Vagina (tissue), 2 donors: ENCODE measurements around the gene SRL. TPM values are rescaled to one million over a fixed set of nuclear protein-coding genes. Genes with fewer than 3 reads are reported as not detected.

Source experiments
- DNase-seq, 2 donors: peaks; one replicate each; pipeline ENCODE4 v3.0.0-alpha.2; 2017; ENCODE audit errors: extremely low spot score in 2 of 2
- H3K27ac ChIP-seq: fragments of 200-600 bp; sonication (generic); one replicate; pipeline ENCODE4 v1.5.1; 2019
- H3K27me3 ChIP-seq: fragments of 200-600 bp; sonication (generic); one replicate; pipeline ENCODE4 v1.5.1; 2019
- H3K36me3 ChIP-seq, 2 donors: fragments of 200-600 bp; sonication (generic); one replicate each; pipeline ENCODE4 v1.5.1; 2017 to 2019
- H3K4me1 ChIP-seq: fragments of 200-600 bp; sonication (generic); one replicate; pipeline ENCODE4 v1.5.1; 2019
- H3K4me3 ChIP-seq, 2 donors: fragments of 200-600 bp; sonication (generic); 1 replicate in 1 of 2; 2 replicates in 1 of 2; pipeline ENCODE4 v1.5.1; 2016 to 2019
- H3K9me3 ChIP-seq: fragments of 200-600 bp; sonication (generic); one replicate; pipeline ENCODE4 v1.5.1; 2019
- POLR2A ChIP-seq, 2 donors: fragments of 450-650 bp; IDR thresholded peaks; one replicate each; pipeline ENCODE4 v1.6.1; 2017; ENCODE audit warnings: antibody characterized with exemption in 2 of 2, mild to moderate bottlenecking in 2 of 2, moderate library complexity in 2 of 2
- POLR2AphosphoS5 ChIP-seq, 2 donors: sonication (generic); formaldehyde crosslinking; IDR thresholded peaks; one replicate each; pipeline ENCODE4 v1.9.0; 2017; ENCODE audit warnings: antibody characterized with exemption in 2 of 2, mild to moderate bottlenecking in 2 of 2, low read depth in 1 of 2; ENCODE audit not compliant: insufficient read depth in 1 of 2
- intact Hi-C: fragments of 100-400 bp; cut with DNase I; formaldehyde crosslinking; loops from one replicate; pipeline ENCODE4 v1.15.1; 2023
- total RNA-seq: library from RNA; depleted of rRNA; stranded (reverse); fragments of >200 nt; gene quantifications from one replicate; pipeline ENCODE4 v1.2.3, GENCODE V29; 2016
- TF ChIP-seq, protein P1 (sequence below), 3 experiments: fragments of 450-650 bp in 2 of 3; fragments of 200-600 bp in 1 of 3; sonication (generic) in 1 of 3; IDR thresholded peaks; one replicate each; pipeline ENCODE4 v1.5.1; 2017 to 2019; ENCODE audit warnings: antibody characterized with exemption in 3 of 3, mild to moderate bottlenecking in 2 of 3, moderate library complexity in 2 of 3

SRL gene
- total RNA-seq, 1 donor from 2014 or later, result 1.5 TPM

DNA sequence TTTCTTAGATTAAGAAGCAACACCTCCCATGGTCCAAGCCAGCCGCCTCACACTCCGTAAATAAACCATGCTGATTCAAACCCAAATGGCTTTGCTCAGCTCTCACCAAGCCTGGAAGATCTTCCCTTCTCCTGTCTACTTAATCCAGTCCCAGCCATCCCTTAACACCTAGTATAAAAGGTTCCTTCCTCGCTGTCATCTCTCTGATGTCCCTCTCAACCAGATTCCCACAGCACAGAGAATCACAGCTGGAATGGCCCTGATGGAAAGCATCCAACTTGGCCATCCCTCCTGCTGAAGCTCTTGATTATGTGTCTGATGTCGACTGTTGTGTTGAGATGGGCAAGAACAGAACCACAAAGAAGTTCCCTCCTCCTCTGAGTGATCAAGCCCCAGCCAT, 75.1 kb downstream of the SRL start:
- intact Hi-C loops, result no loop called here
- Histone ChIP-seq H3K4me1 (peaks cover 9% of the 10 kb centered on the region), H3K27ac (no peak overlapping the region), H3K36me3 (no peaks in the 10 kb centered on the region), H3K27me3 (no peaks in the 10 kb centered on the region), H3K4me3 (no peak overlapping the region), H3K9me3 (no peaks in the 10 kb centered on the region)
- DNase-seq, result no peak
- TF ChIP-seq POLR2AphosphoS5 (IDR thresholded peaks at IDR 0.05; ENCODE audit: insufficient read depth in 1 of 2, low read depth in 1 of 2) (no peak), POLR2A (IDR thresholded peaks at IDR 0.05) (no peak)
- TF ChIP-seq, protein P1, sequence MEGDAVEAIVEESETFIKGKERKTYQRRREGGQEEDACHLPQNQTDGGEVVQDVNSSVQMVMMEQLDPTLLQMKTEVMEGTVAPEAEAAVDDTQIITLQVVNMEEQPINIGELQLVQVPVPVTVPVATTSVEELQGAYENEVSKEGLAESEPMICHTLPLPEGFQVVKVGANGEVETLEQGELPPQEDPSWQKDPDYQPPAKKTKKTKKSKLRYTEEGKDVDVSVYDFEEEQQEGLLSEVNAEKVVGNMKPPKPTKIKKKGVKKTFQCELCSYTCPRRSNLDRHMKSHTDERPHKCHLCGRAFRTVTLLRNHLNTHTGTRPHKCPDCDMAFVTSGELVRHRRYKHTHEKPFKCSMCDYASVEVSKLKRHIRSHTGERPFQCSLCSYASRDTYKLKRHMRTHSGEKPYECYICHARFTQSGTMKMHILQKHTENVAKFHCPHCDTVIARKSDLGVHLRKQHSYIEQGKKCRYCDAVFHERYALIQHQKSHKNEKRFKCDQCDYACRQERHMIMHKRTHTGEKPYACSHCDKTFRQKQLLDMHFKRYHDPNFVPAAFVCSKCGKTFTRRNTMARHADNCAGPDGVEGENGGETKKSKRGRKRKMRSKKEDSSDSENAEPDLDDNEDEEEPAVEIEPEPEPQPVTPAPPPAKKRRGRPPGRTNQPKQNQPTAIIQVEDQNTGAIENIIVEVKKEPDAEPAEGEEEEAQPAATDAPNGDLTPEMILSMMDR (IDR thresholded peaks at IDR 0.05), result no peak

- no peaks in the 10 kb centered on the region for H3K36me3 ChIP-seq
- H3K4me3 ChIP-seq, result no peak overlapping the region
- intact Hi-C loops, result no loop called here
- no peaks in the 10 kb centered on the region for H3K4me1 ChIP-seq
- no peaks in the 10 kb centered on the region for H3K27me3 ChIP-seq
- no peak for DNase-seq
- no peak overlapping the region for H3K27ac ChIP-seq
- TF ChIP-seq POLR2AphosphoS5 (IDR thresholded peaks at IDR 0.05; ENCODE audit: insufficient read depth in 1 of 2, low read depth in 1 of 2) (no peak), POLR2A (IDR thresholded peaks at IDR 0.05) (no peak)
- TF ChIP-seq, protein P1 (IDR thresholded peaks at IDR 0.05), result no peak
- no peaks in the 10 kb centered on the region for H3K9me3 ChIP-seq
Measured at GRCh38 chr16:4160658-4161430, 81.0 kb downstream of the SRL start.

DNA sequence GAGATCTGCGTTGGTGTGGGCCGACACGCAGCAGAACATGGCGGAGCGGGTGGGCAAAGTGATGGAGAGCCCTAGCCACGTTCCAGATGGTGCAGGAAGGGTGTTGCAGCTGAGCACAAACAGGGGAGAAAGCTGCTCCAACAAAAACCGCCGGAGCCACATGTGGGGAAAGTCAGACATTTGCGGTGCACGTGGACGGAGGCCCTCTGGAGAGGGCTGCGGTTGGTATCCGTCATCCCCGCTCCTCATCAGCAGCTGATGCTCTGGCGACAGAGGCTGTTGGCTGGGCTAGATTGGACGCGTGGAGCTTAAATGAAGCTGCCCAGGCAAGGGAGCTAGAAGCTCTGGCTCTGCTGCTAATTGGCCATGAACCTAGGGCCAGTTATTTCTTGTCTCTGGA, 82.2 kb downstream of the SRL start:
- Histone ChIP-seq H3K4me1 (no peaks in the 10 kb centered on the region), H3K36me3 (no peaks in the 10 kb centered on the region), H3K27ac (no peak overlapping the region), H3K4me3 (no peak overlapping the region), H3K9me3 (no peaks in the 10 kb centered on the region), H3K27me3 (no peaks in the 10 kb centered on the region)
- DNase-seq, result no peak
- intact Hi-C loops, result no loop called here
- TF ChIP-seq POLR2AphosphoS5 (IDR thresholded peaks at IDR 0.05; ENCODE audit: insufficient read depth in 1 of 2, low read depth in 1 of 2), result no peak
- TF ChIP-seq, protein P1 (IDR thresholded peaks at IDR 0.05), result no peak
- no peak for TF ChIP-seq POLR2A (IDR thresholded peaks at IDR 0.05)

- Histone ChIP-seq H3K4me1 (no peaks in the 10 kb centered on the region), H3K27ac (no peak overlapping the region), H3K27me3 (no peaks in the 10 kb centered on the region), H3K9me3 (no peaks in the 10 kb centered on the region), H3K36me3 (no peaks in the 10 kb centered on the region), H3K4me3 (no peak overlapping the region)
- intact Hi-C loops, result no loop called here
- no peak for TF ChIP-seq POLR2AphosphoS5 (IDR thresholded peaks at IDR 0.05; ENCODE audit: insufficient read depth in 1 of 2, low read depth in 1 of 2)
- no peak for TF ChIP-seq POLR2A (IDR thresholded peaks at IDR 0.05)
- TF ChIP-seq, protein P1 (IDR thresholded peaks at IDR 0.05), result no peak
- no peak for DNase-seq
Measured at GRCh38 chr16:4158143-4159093, 83.5 kb downstream of the SRL start.
